ENCODE results near the gene HBG2.
"Not testable (repeated sequence)": the region's sequence is repeated elsewhere in the genome, so short reads cannot be mapped to it uniquely, and the experiment has no call there.

Gene HBG2

GRCh38 chr11:5250543-5251204, 3.9 kb downstream of the HBG2 start:
- DNase-seq (ENCODE audit: extremely low read depth, low read depth), result no peak
- H3K4me3 ChIP-seq (replicated peaks; ENCODE audit: low read depth, low read length), result no peak overlapping the region
- TF ChIP-seq CTCF (IDR thresholded peaks at IDR 0.05; ENCODE audit: low read depth, low read length, missing control alignments), result no peak

GRCh38 chr11:5249807-5250396, 4.7 kb downstream of the HBG2 start, which contains the start of gene HBG1:
Gene HBG1 (minus strand): TSS chr11:5249857. CDS start chr11:5249804, 53 bp downstream.
- DNase-seq (ENCODE audit: extremely low read depth, low read depth); H3K4me3 ChIP-seq (replicated peaks; ENCODE audit: low read depth, low read length): not testable (repeated sequence)

- not testable (repeated sequence) for DNase-seq (ENCODE audit: extremely low read depth, low read depth); H3K4me3 ChIP-seq (replicated peaks; ENCODE audit: low read depth, low read length)
Observed at GRCh38 chr11:5248498-5248897, 6.1 kb downstream of the HBG2 start.

- TF ChIP-seq CTCF (IDR thresholded peaks at IDR 0.05; ENCODE audit: low read depth, low read length, missing control alignments), result no peak
- no peak for DNase-seq (ENCODE audit: extremely low read depth, low read depth)
- H3K4me3 ChIP-seq (replicated peaks; ENCODE audit: low read depth, low read length), result no peak overlapping the region
Observed at GRCh38 chr11:5247472-5248192, 6.9 kb downstream of the HBG2 start.

- TF ChIP-seq CTCF (IDR thresholded peaks at IDR 0.05; ENCODE audit: low read depth, low read length, missing control alignments), result no peak
- H3K4me3 ChIP-seq (replicated peaks; ENCODE audit: low read depth, low read length), result no peak overlapping the region
- no peak for DNase-seq (ENCODE audit: extremely low read depth, low read depth)
Observed at GRCh38 chr11:5246772-5247471, 7.7 kb downstream of the HBG2 start.

- DNase-seq (ENCODE audit: extremely low read depth, low read depth), result no peak
- TF ChIP-seq CTCF (IDR thresholded peaks at IDR 0.05; ENCODE audit: low read depth, low read length, missing control alignments), result no peak
- no peak overlapping the region for H3K4me3 ChIP-seq (replicated peaks; ENCODE audit: low read depth, low read length)
Observed at GRCh38 chr11:5245155-5245554, 9.4 kb downstream of the HBG2 start.

- DNase-seq (ENCODE audit: extremely low read depth, low read depth), result no peak
- no peak overlapping the region for H3K4me3 ChIP-seq (replicated peaks; ENCODE audit: low read depth, low read length)
- no peak for TF ChIP-seq CTCF (IDR thresholded peaks at IDR 0.05; ENCODE audit: low read depth, low read length, missing control alignments)
Observed at GRCh38 chr11:5243816-5244180, 10.8 kb downstream of the HBG2 start.

Data from HFF-Myc (cell line).